ENCODE data around the gene TSPAN18.

TSPAN18 gene

GRCh38 chr11:44726283-44727113 is at the start of gene TSPAN18:
TSS of gene TSPAN18 (plus strand) at chr11:44726962. CDS start at chr11:44906417, 179,455 bp downstream.
- DNase-seq (ENCODE audit: low read depth in 2 of 2), result no peak

DNA sequence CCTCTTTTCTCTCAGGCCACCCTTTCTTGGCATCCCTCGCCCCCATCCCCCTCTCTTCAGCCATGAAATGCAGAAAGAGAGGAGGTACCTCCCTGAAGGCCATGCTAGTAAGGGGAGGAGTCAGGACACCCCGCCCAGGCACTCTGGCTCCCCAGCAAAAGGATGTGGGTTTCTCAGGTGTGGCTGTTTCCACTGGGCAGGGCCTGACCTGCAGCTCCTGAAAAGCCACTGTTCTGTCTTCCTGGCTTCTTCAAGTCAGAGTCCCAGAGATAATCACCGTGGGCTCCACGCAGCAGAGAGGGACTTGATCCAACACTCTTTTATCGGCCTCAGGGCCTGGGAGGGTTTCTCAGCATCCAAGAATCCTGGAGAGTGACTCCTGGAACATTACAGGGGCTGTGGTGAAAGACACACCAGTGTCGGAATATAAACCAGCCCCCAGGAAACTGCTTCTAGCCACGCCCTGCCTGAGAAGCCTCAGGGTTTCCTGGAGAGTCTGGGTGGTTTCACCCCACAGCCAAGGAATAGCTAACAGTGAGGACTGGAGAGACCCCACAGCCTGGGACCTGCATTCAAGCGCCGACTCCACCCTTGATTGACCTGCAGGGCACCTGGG is 45.7 kb upstream of the TSPAN18 start:
- no peak for DNase-seq (ENCODE audit: low read depth in 2 of 2)

GRCh38 chr11:44681698-44682097 is 45.1 kb upstream of the TSPAN18 start:
- no peak for DNase-seq (ENCODE audit: low read depth in 2 of 2)

- no peak for DNase-seq (ENCODE audit: low read depth in 2 of 2)
These were observed 41.9 kb upstream of the TSPAN18 start for GRCh38 chr11:44684859-44685281.

DNA sequence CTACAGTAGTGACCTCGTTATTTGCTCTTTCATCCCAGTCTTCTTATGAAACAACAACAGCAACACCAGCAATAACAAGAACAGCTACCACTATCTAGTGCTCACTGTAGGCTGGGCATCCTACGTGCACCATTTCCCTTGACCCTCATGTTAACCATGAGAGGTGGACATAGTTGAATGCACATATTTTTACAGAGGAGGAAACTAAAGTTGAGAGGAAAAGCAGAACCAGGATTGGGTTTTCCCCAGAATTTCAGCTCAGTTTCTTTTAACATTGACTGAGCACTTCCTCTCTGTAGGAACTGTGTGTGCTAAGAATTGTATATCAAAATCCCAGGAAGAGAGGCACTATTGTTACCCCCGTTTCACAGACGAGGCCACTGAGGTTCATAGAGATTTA is 39.4 kb upstream of the TSPAN18 start:
- DNase-seq (ENCODE audit: low read depth in 2 of 2), result no peak

- no peak for DNase-seq (ENCODE audit: low read depth in 2 of 2)
These were observed 37.5 kb upstream of the TSPAN18 start for GRCh38 chr11:44689265-44689664.

- no peak for DNase-seq (ENCODE audit: low read depth in 2 of 2)
These were observed 36.1 kb upstream of the TSPAN18 start for GRCh38 chr11:44690651-44691050.

DNA sequence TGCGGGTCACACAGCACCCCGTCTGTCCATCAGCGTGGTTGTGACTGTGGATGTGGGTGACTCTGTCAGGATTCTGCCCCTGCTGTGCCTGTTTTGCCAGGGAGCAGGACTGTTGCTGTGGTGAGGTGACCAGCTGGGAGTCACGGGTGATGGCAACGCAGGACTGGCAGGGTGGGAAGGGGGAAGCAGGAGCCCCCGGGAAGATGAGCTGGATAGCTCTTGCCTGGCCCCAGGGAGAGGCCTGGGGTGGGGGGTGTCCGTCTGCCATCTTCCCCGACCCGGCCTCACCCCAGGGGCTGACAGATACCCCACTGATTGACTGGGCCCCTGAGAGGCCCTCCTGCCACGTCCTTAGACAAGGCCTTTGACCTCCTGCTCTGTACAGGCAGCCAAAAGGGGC is 34.3 kb upstream of the TSPAN18 start:
- no peak for DNase-seq (ENCODE audit: low read depth in 2 of 2)

DNA sequence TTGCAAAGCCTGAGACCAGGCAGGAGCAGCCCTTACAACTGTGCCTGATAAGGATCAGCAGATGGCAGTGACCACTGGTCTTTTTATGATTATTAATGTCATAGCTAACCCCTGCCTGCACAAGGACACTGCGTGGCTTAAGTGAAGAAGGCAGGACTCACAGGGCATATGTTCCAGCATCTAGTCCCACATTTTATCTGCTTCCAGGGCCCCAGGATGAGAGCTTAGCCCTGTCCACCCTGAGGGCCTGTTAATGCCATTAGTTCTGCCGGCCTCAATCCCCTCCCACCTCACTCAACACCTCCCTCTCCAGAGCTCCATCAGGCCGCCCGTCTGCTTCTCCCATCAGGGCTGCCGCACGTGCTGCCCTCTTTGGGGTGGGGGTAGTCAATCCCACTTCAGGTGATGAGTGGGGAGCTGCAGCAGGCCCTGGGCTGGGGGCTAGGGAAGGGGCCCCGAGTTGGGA is 33.1 kb upstream of the TSPAN18 start:
- DNase-seq (ENCODE audit: low read depth in 2 of 2), result no peak

GRCh38 chr11:44694443-44694842 is 32.3 kb upstream of the TSPAN18 start:
- DNase-seq (ENCODE audit: low read depth in 2 of 2), result no peak

DNA sequence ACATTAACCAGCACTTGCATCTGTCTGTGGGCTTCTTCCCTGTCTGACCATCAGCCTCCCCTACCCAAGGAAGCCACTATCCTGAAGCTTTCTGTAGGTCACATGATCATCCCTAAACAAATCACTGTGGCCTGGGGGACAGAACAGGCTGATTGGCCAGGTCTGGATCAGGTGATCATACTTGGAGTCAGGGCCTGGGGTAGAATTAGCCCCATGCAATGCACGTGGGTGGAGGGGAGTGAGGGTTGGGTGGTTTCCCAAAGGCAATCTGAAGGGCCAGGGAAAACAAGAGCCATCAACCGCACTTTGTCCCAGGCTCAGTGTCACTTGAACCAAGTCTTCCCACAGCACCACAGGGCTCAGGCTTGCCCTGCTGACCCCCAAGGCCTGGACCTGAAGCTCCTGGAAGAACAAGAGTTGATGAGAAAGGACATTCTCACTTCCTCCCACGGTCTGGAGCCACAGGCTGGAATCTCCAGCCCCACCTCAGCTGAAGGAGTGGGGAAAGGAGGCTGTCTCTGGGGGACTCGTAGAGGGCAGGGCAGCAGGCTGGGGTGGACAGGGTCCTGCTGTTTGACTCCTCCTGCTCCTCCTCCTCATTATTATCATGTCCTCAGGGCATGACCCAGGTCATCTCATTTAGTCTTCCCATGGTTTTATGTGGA is 31.5 kb upstream of the TSPAN18 start:
- DNase-seq (ENCODE audit: low read depth in 2 of 2), result no peak

- DNase-seq (ENCODE audit: low read depth in 2 of 2), result no peak
These were observed 28.4 kb upstream of the TSPAN18 start for GRCh38 chr11:44698252-44698912.

GRCh38 chr11:44699497-44700408 is 27.0 kb upstream of the TSPAN18 start:
- no peak for DNase-seq (ENCODE audit: low read depth in 2 of 2)

DNA sequence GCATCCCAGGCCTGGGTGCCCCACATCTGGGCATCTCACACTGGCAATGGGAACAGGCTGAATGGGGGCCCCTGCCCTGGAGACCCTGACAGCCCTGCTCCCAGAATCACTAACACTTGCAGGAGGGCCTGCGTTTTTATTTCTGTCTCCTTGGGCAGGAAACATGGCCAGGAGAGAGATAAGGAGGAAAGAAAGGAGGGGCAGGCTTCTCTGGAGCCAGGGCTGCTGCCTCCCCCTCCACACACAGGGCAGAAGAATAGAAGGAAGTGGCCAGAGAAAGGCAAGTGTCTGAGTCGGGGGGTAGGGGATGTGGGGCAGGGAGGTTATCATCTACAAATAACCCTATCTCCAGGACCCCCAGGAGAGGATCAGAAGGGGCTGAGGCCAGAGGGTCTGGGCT is 25.5 kb upstream of the TSPAN18 start:
- no peak for DNase-seq (ENCODE audit: low read depth in 2 of 2)

DNA sequence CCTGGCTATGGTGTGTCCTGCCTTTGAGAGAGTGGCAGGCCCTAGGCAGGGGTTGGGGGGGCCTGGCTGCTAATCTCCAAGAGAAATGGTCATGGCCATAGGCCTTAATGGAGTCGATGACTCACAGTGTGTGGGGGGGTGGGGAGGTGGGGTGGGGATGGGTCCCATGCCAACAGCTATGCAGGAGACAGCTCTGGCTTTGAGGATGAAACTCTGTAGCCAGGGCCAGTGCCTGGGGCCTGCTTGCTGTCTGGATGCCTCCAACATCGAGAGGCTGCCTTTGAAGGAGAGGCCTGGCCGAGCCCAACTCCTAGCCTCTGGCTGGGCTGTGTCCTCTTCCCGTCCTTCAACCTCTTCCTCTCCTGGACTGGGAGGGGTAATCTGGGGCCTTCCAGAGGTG is 23.9 kb upstream of the TSPAN18 start:
- no peak for DNase-seq (ENCODE audit: low read depth in 2 of 2)

GRCh38 chr11:44707094-44707493 is 19.7 kb upstream of the TSPAN18 start:
- DNase-seq (ENCODE audit: low read depth in 2 of 2), result no peak

DNA sequence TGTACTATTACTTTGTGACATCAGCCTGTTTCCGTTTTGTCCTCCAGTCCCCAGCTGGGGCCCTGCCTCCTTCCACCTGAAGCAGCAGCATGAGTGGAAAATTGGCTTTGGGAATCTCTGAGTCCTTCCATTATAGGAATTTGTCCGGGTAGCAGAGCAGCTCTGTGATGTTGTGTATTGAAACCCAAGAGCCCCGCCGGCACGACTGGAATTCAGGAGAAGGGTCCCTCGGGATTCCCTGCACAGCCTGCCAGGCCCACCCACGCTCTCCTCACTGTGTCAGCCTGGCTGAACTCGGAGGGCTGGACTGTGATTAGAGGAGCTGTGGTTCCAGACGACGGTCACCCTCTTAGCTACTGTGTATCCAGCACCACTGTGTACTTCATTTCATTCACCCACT is 18.8 kb upstream of the TSPAN18 start:
- DNase-seq (ENCODE audit: low read depth in 2 of 2), result no peak

DNA sequence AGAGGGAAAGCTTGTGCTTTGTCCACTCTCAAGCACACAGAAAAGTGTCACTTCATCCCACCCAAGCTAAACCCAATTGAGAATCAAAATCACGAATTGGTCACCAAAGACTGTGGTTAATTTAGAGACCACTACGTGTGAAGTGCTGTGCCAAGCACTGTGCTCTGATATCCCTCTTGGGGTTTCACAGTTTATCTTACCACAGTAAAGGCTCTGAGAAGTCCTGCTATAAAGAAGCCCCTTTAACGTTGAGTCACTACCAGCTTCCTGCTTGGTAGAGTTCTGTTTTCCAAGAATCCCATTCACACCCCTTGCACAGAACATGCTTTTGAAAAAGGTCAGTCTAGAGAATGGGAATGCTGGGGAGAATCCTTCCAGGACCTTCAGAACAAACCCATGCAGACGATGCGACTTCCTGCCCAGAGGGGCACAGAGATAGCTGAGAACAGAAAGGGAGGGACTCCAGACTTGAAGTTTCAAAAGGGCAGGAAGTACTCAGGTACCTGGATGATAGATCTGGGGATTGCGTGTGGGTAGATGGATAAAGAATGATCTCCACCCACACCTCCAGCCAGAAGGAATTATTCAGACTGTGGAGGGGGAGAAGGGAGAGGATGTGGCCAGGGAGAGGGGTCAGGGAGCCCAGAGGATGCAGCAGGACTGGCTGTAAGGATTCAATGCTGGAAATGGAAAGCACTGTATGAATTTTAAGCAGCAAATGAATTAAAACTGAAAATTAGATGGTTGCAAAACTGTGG is 18.1 kb upstream of the TSPAN18 start:
- no peak for DNase-seq (ENCODE audit: low read depth in 2 of 2)

DNA sequence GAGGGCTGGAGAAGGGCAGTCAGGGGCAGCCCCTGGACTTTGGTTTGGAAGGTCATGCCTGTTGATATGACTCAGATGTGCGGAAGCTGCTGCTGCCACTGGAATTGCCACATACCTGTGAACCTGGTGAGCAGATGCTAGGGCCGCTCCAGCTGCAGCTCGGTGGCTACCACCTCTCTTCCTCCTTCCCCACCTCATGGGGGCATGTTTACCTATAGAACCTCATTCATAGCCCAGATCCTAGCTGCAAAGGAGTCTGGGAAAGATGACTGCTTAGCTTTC is 17.5 kb upstream of the TSPAN18 start:
- no peak for DNase-seq (ENCODE audit: low read depth in 2 of 2)

GRCh38 chr11:44709966-44710365 is 16.8 kb upstream of the TSPAN18 start:
- no peak for DNase-seq (ENCODE audit: low read depth in 2 of 2)
